ENCODE data around the gene DKKL1.

GRCh38 chr19:49348305-49349189, 15.1 kb upstream of the DKKL1 start:
- TF ChIP-seq, protein P1, sequence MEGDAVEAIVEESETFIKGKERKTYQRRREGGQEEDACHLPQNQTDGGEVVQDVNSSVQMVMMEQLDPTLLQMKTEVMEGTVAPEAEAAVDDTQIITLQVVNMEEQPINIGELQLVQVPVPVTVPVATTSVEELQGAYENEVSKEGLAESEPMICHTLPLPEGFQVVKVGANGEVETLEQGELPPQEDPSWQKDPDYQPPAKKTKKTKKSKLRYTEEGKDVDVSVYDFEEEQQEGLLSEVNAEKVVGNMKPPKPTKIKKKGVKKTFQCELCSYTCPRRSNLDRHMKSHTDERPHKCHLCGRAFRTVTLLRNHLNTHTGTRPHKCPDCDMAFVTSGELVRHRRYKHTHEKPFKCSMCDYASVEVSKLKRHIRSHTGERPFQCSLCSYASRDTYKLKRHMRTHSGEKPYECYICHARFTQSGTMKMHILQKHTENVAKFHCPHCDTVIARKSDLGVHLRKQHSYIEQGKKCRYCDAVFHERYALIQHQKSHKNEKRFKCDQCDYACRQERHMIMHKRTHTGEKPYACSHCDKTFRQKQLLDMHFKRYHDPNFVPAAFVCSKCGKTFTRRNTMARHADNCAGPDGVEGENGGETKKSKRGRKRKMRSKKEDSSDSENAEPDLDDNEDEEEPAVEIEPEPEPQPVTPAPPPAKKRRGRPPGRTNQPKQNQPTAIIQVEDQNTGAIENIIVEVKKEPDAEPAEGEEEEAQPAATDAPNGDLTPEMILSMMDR (conservative IDR thresholded peaks at IDR 0.05 in 1 of 2, IDR thresholded peaks at IDR 0.05 in 1 of 2; ENCODE audit: extremely low read depth in 1 of 2, insufficient read depth in 1 of 2, low read depth in 1 of 2, low read length in 2 of 2), result no peak
- no peak for TF ChIP-seq EZH2 (IDR thresholded peaks at IDR 0.05; ENCODE audit: borderline replicate concordance, low read length)
